NCI-H1436 (cell line): ENCODE measurements around the gene SNHG17.

Experiments
- DNase-seq: peaks from one replicate; lab custom pipeline; 2025; lab: John Stamatoyannopoulos, UW

Gene SNHG17

GRCh38 chr20:38373231-38373867 lies 61.8 kb downstream of the SNHG17 start:
- DNase-seq: no peak

- no peak for DNase-seq
Observed at GRCh38 chr20:38372806-38373205, 62.3 kb downstream of the SNHG17 start.
